NCI-H774 (cell line): Measurements from ENCODE around the gene STT3B.
"Not testable (repeated sequence)": the region's sequence is repeated elsewhere in the genome, so short reads cannot be mapped to it uniquely, and the experiment has no call there.

Source experiments
- DNase-seq: peaks from one replicate; lab custom pipeline; 2025; lab: John Stamatoyannopoulos, UW

STT3B gene

DNA sequence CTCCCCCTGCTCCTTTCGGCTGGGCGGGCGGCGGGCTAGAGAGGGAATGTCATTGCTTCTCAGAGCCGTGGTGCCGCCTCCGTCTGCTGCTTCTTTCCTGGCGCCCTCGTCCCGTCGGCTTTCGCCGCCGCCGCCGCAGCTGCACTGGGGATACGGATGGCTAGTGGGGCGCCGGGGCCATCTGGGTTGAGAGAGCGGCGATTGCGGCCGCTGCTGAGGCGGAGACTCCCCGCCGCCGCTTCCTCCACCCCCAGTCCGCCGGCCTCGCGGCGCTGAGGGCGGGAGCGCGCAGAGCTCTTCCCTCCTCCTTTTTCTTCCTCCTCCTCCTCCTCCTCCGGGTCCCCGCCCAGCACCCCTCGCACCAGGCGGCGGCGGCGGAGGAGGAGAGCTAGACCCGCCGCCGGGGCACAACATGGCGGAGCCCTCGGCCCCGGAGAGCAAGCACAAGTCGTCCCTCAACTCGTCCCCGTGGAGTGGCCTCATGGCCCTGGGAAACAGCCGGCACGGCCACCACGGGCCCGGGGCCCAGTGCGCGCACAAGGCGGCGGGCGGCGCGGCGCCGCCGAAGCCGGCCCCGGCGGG is at the start of gene STT3B:
Gene STT3B, plus strand, starts transcription at position 339 of the 582 bp plus-strand sequence. Its CDS starts 74 bp downstream, at position 413.
- peak; percentile 57 for DNase-seq

- DNase-seq: no peak
Observed at GRCh38 chr3:31483776-31484175, 48.9 kb upstream of the STT3B start.

- no peak for DNase-seq
Observed at GRCh38 chr3:31485196-31485595, 47.5 kb upstream of the STT3B start.

- no peak for DNase-seq
Observed at GRCh38 chr3:31486865-31487533, 45.7 kb upstream of the STT3B start.

DNA sequence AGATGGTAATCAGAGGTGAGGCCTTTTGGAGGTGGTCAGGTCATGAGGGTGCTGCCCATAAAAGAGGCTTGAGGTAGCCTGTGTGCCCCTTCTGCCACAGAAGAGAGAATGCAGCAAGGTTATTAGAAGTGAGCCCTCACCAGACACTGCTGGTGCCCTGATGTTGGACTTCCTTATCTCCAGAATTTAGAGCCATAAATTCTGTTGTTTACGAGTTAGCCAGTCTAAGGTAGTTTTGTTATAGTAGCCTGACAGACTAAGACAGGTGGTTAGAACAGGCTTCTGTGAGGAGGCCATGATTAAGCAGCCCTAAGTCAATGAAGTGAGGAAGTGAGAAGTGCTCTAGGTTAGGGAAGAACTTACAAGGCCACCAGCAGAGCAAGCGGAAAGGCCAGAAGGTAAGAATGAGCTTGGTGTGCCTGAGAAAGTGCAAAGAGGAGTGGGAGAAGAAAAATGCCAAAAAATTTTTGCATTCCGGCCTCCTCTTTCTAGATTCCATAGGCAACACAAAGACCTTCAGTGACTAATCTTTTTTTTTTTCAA is 44.2 kb upstream of the STT3B start:
- no peak for DNase-seq

- DNase-seq: no peak
Observed at GRCh38 chr3:31490502-31490901, 42.2 kb upstream of the STT3B start.

GRCh38 chr3:31491660-31492059 is 41.1 kb upstream of the STT3B start:
- no peak for DNase-seq

- no peak for DNase-seq
Observed at GRCh38 chr3:31493149-31493548, 39.6 kb upstream of the STT3B start.

- no peak for DNase-seq
Observed at GRCh38 chr3:31495971-31496665, 36.6 kb upstream of the STT3B start.

- no peak for DNase-seq
Observed at GRCh38 chr3:31498791-31499190, 33.9 kb upstream of the STT3B start.

DNA sequence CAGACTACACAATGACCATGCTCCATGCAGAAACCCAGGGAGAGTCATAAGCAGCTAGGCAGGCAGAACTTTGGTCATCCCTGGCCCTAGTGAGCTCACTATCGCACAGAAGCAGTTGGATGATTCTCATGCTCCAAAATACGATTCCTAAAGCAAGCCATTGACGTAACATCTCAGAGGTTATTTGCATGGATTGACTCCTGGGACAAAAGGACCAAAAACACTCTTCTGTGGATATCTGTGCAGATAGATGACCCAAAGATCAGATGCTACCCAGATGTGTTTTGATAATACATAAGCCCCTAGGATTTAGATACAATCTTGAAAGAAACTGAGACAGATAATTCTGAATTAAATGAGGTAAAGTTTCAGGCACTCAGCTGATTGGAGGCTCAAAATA is 33.4 kb upstream of the STT3B start:
- DNase-seq: no peak

- no peak for DNase-seq
Observed at GRCh38 chr3:31502803-31503221, 29.9 kb upstream of the STT3B start.

GRCh38 chr3:31503456-31503855 is 29.3 kb upstream of the STT3B start:
- no peak for DNase-seq

DNA sequence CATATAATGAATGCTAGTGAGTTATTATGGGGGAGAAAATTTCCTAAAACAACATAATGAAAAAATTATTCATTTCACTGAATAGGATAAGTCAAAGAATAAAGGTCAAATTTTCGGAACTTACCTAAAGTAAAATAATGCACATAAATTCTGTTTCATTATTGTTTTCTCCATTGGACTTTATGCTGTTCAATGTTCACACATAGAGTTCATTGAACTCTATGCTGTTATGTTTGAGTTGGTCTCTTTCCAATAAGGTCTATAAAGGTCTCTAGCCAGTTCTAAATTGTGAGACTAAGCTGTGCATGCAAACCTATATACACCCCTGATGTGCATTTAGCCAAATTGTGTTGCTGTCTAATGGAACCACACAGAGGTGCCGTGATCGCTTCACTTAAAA is 28.5 kb upstream of the STT3B start:
- DNase-seq: no peak

GRCh38 chr3:31505371-31506048 is 27.2 kb upstream of the STT3B start:
- DNase-seq: no peak

- DNase-seq: not testable (repeated sequence)
Observed at GRCh38 chr3:31506515-31506914, 26.2 kb upstream of the STT3B start.

DNA sequence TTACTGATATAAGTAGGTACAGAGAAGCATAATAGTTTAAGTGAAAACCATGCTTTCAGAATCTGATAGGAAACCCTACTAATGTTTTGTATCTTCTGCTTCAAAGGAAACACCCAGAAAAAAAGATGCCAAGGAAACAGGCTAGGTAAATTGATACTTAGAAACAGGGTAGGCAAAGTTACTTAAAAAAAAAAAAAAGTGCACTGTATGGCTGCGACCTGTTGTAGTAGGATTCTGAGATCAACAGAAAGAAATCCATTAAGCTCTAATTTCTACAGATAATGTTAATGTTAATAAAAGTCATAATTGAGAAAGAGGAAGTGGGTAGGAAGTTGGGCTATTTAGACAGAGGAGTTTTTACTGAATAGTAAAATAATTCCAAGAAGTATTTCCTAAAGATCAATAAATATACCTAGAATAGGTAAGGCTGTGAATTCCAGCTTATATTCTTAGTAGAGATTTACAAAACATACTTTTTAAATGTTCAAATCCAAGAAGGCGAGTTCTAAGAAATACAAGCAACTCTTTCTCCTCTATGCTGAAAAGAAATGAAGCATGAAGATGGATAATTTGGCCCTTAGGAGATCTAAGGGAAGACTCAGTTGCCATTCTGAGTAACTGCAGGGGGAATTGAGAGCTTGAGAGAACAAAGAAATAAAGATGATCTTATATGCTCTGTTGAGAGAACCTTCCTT is 24.1 kb upstream of the STT3B start:
- no peak for DNase-seq

GRCh38 chr3:31509147-31509728 is 23.5 kb upstream of the STT3B start:
- no peak for DNase-seq

DNA sequence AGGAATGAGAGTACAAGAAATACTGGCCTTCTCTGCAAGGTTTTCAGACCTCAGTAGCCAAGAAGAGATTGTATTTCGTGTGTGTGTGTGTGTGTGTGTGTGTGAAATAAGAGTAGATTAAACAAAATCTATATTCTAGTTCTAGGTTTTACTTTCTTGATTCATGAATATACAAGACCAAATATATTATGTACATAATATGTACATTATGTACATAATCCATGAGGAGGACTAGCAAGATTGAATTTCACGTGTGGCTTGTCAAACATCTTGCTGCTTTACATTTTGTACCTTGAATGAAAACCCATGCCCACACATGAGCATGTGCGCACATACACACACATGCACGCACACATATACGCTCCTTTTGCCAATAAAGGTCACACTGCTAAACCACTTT is 18.2 kb upstream of the STT3B start:
- DNase-seq: no peak

- no peak for DNase-seq
Observed at GRCh38 chr3:31515486-31516284, 17.0 kb upstream of the STT3B start.

GRCh38 chr3:31516757-31517156 is 16.0 kb upstream of the STT3B start:
- DNase-seq: no peak
